Measurements from ENCODE around the gene SMAD6.

SMAD6 gene

DNA sequence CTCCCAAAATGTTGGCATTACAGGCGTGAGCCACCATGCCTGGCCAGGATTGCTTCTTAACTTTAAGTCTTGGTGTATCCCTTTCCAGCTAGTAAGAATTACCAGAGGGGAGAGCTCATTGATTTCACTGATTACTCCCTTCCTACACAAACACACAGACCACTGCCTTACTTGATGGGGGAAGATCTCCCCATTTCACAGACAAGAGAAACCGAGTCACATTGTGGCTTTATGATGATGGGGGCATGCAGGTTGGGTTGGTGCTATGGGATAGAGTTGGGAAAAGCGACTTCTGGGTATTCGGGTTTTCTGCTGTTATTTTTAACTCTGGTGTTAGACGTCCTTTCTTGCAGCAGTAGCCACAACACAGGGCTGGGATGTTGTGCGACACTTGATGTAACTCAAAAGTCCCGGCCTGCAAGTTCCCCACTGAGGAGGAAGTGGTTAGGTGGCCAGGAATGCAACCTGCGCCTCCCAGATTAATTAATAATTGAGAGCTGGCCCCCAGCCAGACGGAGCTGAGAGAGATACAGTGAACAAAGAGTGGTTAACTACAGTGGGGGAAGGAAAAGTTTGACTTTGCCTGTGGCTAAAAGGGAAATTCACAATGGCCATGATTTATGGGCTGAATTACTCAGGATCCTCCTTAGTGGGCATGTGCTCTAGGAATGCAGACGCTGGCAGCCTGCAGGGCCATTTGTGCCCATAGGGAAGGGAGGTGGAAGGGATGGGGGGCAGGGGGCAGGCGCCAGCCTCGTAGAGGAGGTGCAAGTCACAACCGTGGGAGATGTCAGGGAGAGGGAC, 63.6 kb downstream of the SMAD6 start (continued):
- TF ChIP-seq ZNF366 (tag by site-specific recombination; conservative IDR thresholded peaks at IDR 0.05) (no peak), BCL11B (tag by site-specific recombination; IDR thresholded peaks at IDR 0.05; ENCODE audit: low read depth) (no peak), ZNF677 (tag by site-specific recombination; IDR thresholded peaks at IDR 0.05) (no peak), PRDM1 (tag by site-specific recombination; IDR thresholded peaks at IDR 0.05) (peak; percentile 80), ZNF184 (tag by site-specific recombination; IDR thresholded peaks at IDR 0.05) (0 out of 2 replicates have a peak, but pooled peaks have one; percentile 36), ZNF596 (tag by site-specific recombination; IDR thresholded peaks at IDR 0.05) (no peak), ZXDB (tag by site-specific recombination; IDR thresholded peaks at IDR 0.05) (0 out of 2 replicates have a peak, but pooled peaks have one; percentile 33), ZNF202 (tag by site-specific recombination; IDR thresholded peaks at IDR 0.05; ENCODE audit: borderline replicate concordance) (no peak), OSR2 (tag by site-specific recombination; IDR thresholded peaks at IDR 0.05) (peak; percentile 84), ZNF248 (tag by site-specific recombination; IDR thresholded peaks at IDR 0.05) (no peak), ZNF223 (tag by site-specific recombination; IDR thresholded peaks at IDR 0.05) (no peak), ZBTB17 (tag by site-specific recombination; IDR thresholded peaks at IDR 0.05) (peak; percentile 58), HOXD13 (CRISPR knock-in tag; IDR thresholded peaks at IDR 0.05; ENCODE audit: borderline replicate concordance) (0 out of 2 replicates have a peak, but pooled peaks have one; percentile 54), ZIC2 (tag by site-specific recombination; IDR thresholded peaks at IDR 0.05) (peak; percentile 78), IKZF3 (tag by site-specific recombination; IDR thresholded peaks at IDR 0.05) (peak; percentile 62), ZNF311 (tag by site-specific recombination; IDR thresholded peaks at IDR 0.05; ENCODE audit: borderline replicate concordance) (no peak), ZNF221 (tag by site-specific recombination; IDR thresholded peaks at IDR 0.05; ENCODE audit: borderline replicate concordance) (no peak), KLF8 (tag by site-specific recombination; IDR thresholded peaks at IDR 0.05) (no peak), KLF10 (tag by site-specific recombination; IDR thresholded peaks at IDR 0.05) (0 out of 2 replicates have a peak, but pooled peaks have one; percentile 11), ZNF561 (tag by site-specific recombination; IDR thresholded peaks at IDR 0.05; ENCODE audit: borderline replicate concordance) (0 out of 2 replicates have a peak, but pooled peaks have one; percentile 43), ZNF16 (tag by site-specific recombination; IDR thresholded peaks at IDR 0.05; ENCODE audit: low read depth) (no peak), SCRT1 (tag by site-specific recombination; IDR thresholded peaks at IDR 0.05; ENCODE audit: borderline replicate concordance) (peak; percentile 7; the same call in 1 of the 2 replicates)
- TF ChIP-seq, protein P1, sequence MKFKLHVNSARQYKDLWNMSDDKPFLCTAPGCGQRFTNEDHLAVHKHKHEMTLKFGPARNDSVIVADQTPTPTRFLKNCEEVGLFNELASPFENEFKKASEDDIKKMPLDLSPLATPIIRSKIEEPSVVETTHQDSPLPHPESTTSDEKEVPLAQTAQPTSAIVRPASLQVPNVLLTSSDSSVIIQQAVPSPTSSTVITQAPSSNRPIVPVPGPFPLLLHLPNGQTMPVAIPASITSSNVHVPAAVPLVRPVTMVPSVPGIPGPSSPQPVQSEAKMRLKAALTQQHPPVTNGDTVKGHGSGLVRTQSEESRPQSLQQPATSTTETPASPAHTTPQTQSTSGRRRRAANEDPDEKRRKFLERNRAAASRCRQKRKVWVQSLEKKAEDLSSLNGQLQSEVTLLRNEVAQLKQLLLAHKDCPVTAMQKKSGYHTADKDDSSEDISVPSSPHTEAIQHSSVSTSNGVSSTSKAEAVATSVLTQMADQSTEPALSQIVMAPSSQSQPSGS (tag by site-specific recombination; IDR thresholded peaks at IDR 0.05; ENCODE audit: low read depth): peak; percentile 3; the same call in 1 of the 2 replicates
- TF ChIP-seq, protein P2, sequence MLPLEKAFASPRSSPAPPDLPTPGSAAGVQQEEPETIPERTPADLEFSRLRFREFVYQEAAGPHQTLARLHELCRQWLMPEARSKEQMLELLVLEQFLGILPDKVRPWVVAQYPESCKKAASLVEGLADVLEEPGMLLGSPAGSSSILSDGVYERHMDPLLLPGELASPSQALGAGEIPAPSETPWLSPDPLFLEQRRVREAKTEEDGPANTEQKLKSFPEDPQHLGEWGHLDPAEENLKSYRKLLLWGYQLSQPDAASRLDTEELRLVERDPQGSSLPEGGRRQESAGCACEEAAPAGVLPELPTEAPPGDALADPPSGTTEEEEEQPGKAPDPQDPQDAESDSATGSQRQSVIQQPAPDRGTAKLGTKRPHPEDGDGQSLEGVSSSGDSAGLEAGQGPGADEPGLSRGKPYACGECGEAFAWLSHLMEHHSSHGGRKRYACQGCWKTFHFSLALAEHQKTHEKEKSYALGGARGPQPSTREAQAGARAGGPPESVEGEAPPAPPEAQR (tag by site-specific recombination; IDR thresholded peaks at IDR 0.05): no peak
- TF ChIP-seq, protein P3, sequence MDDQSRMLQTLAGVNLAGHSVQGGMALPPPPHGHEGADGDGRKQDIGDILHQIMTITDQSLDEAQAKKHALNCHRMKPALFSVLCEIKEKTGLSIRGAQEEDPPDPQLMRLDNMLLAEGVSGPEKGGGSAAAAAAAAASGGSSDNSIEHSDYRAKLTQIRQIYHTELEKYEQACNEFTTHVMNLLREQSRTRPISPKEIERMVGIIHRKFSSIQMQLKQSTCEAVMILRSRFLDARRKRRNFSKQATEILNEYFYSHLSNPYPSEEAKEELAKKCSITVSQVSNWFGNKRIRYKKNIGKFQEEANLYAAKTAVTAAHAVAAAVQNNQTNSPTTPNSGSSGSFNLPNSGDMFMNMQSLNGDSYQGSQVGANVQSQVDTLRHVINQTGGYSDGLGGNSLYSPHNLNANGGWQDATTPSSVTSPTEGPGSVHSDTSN (CRISPR knock-in tag; IDR thresholded peaks at IDR 0.05): peak; percentile 64; the same call in 1 of the 2 replicates
- TF ChIP-seq, protein P4, sequence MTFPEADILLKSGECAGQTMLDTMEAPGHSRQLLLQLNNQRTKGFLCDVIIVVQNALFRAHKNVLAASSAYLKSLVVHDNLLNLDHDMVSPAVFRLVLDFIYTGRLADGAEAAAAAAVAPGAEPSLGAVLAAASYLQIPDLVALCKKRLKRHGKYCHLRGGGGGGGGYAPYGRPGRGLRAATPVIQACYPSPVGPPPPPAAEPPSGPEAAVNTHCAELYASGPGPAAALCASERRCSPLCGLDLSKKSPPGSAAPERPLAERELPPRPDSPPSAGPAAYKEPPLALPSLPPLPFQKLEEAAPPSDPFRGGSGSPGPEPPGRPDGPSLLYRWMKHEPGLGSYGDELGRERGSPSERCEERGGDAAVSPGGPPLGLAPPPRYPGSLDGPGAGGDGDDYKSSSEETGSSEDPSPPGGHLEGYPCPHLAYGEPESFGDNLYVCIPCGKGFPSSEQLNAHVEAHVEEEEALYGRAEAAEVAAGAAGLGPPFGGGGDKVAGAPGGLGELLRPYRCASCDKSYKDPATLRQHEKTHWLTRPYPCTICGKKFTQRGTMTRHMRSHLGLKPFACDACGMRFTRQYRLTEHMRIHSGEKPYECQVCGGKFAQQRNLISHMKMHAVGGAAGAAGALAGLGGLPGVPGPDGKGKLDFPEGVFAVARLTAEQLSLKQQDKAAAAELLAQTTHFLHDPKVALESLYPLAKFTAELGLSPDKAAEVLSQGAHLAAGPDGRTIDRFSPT (tag by site-specific recombination; IDR thresholded peaks at IDR 0.05): peak; percentile 83
- TF ChIP-seq, protein P5, sequence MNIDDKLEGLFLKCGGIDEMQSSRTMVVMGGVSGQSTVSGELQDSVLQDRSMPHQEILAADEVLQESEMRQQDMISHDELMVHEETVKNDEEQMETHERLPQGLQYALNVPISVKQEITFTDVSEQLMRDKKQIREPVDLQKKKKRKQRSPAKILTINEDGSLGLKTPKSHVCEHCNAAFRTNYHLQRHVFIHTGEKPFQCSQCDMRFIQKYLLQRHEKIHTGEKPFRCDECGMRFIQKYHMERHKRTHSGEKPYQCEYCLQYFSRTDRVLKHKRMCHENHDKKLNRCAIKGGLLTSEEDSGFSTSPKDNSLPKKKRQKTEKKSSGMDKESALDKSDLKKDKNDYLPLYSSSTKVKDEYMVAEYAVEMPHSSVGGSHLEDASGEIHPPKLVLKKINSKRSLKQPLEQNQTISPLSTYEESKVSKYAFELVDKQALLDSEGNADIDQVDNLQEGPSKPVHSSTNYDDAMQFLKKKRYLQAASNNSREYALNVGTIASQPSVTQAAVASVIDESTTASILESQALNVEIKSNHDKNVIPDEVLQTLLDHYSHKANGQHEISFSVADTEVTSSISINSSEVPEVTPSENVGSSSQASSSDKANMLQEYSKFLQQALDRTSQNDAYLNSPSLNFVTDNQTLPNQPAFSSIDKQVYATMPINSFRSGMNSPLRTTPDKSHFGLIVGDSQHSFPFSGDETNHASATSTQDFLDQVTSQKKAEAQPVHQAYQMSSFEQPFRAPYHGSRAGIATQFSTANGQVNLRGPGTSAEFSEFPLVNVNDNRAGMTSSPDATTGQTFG (tag by site-specific recombination; IDR thresholded peaks at IDR 0.05; ENCODE audit: borderline replicate concordance): no peak
- TF ChIP-seq, protein P6, sequence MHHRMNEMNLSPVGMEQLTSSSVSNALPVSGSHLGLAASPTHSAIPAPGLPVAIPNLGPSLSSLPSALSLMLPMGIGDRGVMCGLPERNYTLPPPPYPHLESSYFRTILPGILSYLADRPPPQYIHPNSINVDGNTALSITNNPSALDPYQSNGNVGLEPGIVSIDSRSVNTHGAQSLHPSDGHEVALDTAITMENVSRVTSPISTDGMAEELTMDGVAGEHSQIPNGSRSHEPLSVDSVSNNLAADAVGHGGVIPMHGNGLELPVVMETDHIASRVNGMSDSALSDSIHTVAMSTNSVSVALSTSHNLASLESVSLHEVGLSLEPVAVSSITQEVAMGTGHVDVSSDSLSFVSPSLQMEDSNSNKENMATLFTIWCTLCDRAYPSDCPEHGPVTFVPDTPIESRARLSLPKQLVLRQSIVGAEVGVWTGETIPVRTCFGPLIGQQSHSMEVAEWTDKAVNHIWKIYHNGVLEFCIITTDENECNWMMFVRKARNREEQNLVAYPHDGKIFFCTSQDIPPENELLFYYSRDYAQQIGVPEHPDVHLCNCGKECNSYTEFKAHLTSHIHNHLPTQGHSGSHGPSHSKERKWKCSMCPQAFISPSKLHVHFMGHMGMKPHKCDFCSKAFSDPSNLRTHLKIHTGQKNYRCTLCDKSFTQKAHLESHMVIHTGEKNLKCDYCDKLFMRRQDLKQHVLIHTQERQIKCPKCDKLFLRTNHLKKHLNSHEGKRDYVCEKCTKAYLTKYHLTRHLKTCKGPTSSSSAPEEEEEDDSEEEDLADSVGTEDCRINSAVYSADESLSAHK (tag by site-specific recombination; IDR thresholded peaks at IDR 0.05): no peak; the same call in 1 of the 2 replicates
